ENCODE measurements around the gene FIG4. TPM values are rescaled to one million over a fixed set of nuclear protein-coding genes. Genes with fewer than 3 reads are reported as not detected.
"Not testable (repeated sequence)": the region's sequence is repeated elsewhere in the genome, so short reads cannot be mapped to it uniquely, and the experiment has no call there.

The FIG4 gene
- total RNA-seq, 1 donor from 2014 or later: 15.4 TPM

- Mint-ChIP-seq H3K4me1 (ENCODE audit: low read depth, unreplicated experiment) (peaks cover 6% of the 10 kb centered on the region), H3K36me3 (ENCODE audit: unreplicated experiment) (peaks cover 6% of the 10 kb centered on the region), H3K9me3 (ENCODE audit: unreplicated experiment) (no peaks in the 10 kb centered on the region), H3K27me3 (ENCODE audit: unreplicated experiment) (peaks cover 2% of the 10 kb centered on the region), H3K27ac (ENCODE audit: unreplicated experiment) (no peak overlapping the region), H3K4me3 (ENCODE audit: unreplicated experiment) (no peak overlapping the region)
- TF ChIP-seq CTCF (IDR thresholded peaks at IDR 0.05; ENCODE audit: partially characterized antibody, unreplicated experiment): no peak
- DNase-seq: no peak
Observed at GRCh38 chr6:109743739-109744138, 52.6 kb downstream of the FIG4 start.

GRCh38 chr6:109744779-109745178 lies 53.7 kb downstream of the FIG4 start:
- H3K27ac Mint-ChIP-seq (ENCODE audit: unreplicated experiment); H3K36me3 Mint-ChIP-seq (ENCODE audit: unreplicated experiment); DNase-seq; H3K4me1 Mint-ChIP-seq (ENCODE audit: low read depth, unreplicated experiment); H3K4me3 Mint-ChIP-seq (ENCODE audit: unreplicated experiment); H3K9me3 Mint-ChIP-seq (ENCODE audit: unreplicated experiment); H3K27me3 Mint-ChIP-seq (ENCODE audit: unreplicated experiment): not testable (repeated sequence)

- TF ChIP-seq CTCF (IDR thresholded peaks at IDR 0.05; ENCODE audit: partially characterized antibody, unreplicated experiment): no peak
- Mint-ChIP-seq H3K36me3 (ENCODE audit: unreplicated experiment) (no peaks in the 10 kb centered on the region), H3K4me3 (ENCODE audit: unreplicated experiment) (no peak overlapping the region), H3K27me3 (ENCODE audit: unreplicated experiment) (no peaks in the 10 kb centered on the region), H3K4me1 (ENCODE audit: low read depth, unreplicated experiment) (no peaks in the 10 kb centered on the region), H3K27ac (ENCODE audit: unreplicated experiment) (no peak overlapping the region), H3K9me3 (ENCODE audit: unreplicated experiment) (no peaks in the 10 kb centered on the region)
- DNase-seq: no peak
Observed at GRCh38 chr6:109747221-109747620, 56.1 kb downstream of the FIG4 start.

- Mint-ChIP-seq H3K9me3 (ENCODE audit: unreplicated experiment) (no peaks in the 10 kb centered on the region), H3K4me1 (ENCODE audit: low read depth, unreplicated experiment) (no peaks in the 10 kb centered on the region)
Observed at GRCh38 chr6:109759098-109759955, 68.2 kb downstream of the FIG4 start.

GRCh38 chr6:109760208-109760607 lies 69.1 kb downstream of the FIG4 start:
- no peak overlapping the region for H3K4me3 Mint-ChIP-seq (ENCODE audit: unreplicated experiment)
- no peak for DNase-seq
- H3K4me1 Mint-ChIP-seq (ENCODE audit: low read depth, unreplicated experiment): no peaks in the 10 kb centered on the region
- H3K9me3 Mint-ChIP-seq (ENCODE audit: unreplicated experiment): no peaks in the 10 kb centered on the region
- TF ChIP-seq CTCF (IDR thresholded peaks at IDR 0.05; ENCODE audit: partially characterized antibody, unreplicated experiment): no peak
- H3K27me3 Mint-ChIP-seq (ENCODE audit: unreplicated experiment): peaks cover 2% of the 10 kb centered on the region
- no peak overlapping the region for H3K27ac Mint-ChIP-seq (ENCODE audit: unreplicated experiment)
- H3K36me3 Mint-ChIP-seq (ENCODE audit: unreplicated experiment): peaks cover 10% of the 10 kb centered on the region

More at GRCh38 chr6:109759098-109759955, 68.2 kb downstream of the FIG4 start:
- peaks cover 2% of the 10 kb centered on the region for H3K27me3 Mint-ChIP-seq (ENCODE audit: unreplicated experiment)
- H3K4me3 Mint-ChIP-seq (ENCODE audit: unreplicated experiment): no peak overlapping the region
- no peak for DNase-seq
- no peak for TF ChIP-seq CTCF (IDR thresholded peaks at IDR 0.05; ENCODE audit: partially characterized antibody, unreplicated experiment)
- H3K27ac Mint-ChIP-seq (ENCODE audit: unreplicated experiment): no peak overlapping the region
- H3K36me3 Mint-ChIP-seq (ENCODE audit: unreplicated experiment): peaks cover 10% of the 10 kb centered on the region

Measured in glutamatergic neuron (in vitro differentiated cells).